GM10248 (cell line): Measurements from ENCODE around the gene FTO.
A peak's percentile ranks its signal among the peaks of the same experiment; 100 is the strongest.

Experiments
- CTCF ChIA-PET: fragments of 300-600 bp; sonication (Branson Sonifier 250); formaldehyde crosslinking; extraction: SDS; loops from one replicate; lab custom pipeline; 2021; ENCODE audit warnings: antibody characterized with exemption; lab: Yijun Ruan, JAX
- POLR2A ChIA-PET: fragments of 350-650 bp; sonication (Branson Sonifier 250); formaldehyde crosslinking; extraction: SDS; loops from one replicate; lab custom pipeline; 2020; ENCODE audit warnings: antibody characterized with exemption; lab: Yijun Ruan, JAX
- DNase-seq: peaks from one replicate; pipeline ENCODE4 v3.0.0; 2012; ENCODE audit errors: extremely low spot score
- TF ChIP-seq, protein P1 (sequence below): IDR thresholded peaks from 2 replicates; pipeline ENCODE4 v1.5.1; 2012; ENCODE audit warnings: mild to moderate bottlenecking, low read depth; ENCODE audit errors: extremely low read depth, missing control alignments, control extremely low read depth

The FTO gene

DNA sequence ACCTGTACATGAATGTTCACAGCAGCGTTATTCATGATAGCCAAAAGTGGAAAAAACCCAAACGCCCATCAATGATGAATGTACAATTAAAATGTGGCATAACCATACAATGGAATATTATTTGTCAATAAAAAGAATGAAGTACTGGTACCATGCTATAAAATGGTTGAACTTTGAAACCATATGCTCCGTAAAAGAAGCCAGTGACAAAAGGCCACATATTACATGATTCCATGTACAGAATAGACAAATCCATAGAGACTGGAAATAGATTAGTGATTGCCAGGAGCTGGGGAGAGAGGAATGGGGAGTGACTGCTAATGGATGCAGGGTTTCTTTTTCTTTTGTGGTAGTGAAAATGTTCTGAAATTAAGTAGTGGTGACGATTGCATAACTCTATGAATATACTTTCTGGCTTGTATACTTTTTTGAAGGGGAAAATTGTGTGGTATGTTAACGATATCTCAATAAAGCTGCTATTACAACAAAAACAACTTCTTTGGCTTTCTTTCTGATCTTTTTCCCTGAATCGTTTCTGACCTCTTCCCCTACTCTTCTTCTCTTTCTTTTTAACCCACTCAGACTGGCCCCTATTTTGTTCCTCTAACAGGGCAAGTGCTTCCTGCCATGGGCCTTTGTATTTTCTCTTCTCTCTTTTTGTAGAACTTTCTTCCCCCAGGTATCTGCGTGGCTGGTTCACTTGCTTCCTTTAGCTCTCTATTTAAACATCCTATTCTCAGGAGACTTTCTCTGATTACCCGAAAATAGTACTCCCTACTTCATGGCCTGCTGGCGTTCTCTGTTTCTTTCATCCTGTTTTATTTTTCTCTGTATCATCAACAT lies 67.9 kb downstream of the FTO start:
- DNase-seq = no peak
- TF ChIP-seq, protein P1, sequence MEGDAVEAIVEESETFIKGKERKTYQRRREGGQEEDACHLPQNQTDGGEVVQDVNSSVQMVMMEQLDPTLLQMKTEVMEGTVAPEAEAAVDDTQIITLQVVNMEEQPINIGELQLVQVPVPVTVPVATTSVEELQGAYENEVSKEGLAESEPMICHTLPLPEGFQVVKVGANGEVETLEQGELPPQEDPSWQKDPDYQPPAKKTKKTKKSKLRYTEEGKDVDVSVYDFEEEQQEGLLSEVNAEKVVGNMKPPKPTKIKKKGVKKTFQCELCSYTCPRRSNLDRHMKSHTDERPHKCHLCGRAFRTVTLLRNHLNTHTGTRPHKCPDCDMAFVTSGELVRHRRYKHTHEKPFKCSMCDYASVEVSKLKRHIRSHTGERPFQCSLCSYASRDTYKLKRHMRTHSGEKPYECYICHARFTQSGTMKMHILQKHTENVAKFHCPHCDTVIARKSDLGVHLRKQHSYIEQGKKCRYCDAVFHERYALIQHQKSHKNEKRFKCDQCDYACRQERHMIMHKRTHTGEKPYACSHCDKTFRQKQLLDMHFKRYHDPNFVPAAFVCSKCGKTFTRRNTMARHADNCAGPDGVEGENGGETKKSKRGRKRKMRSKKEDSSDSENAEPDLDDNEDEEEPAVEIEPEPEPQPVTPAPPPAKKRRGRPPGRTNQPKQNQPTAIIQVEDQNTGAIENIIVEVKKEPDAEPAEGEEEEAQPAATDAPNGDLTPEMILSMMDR = no peak
- CTCF ChIA-PET = interaction anchor here (2.5 to 6.8 kb wide), 2 partner anchors 12 to 16 kb away, joined by 12 to 36 read pairs; no protein-coding TSS in a partner anchor
- POLR2A ChIA-PET = no interaction called here

GRCh38 chr16:53773150-53773846 lies 69.3 kb downstream of the FTO start:
- TF ChIP-seq, protein P1 = peak; percentile 63
- DNase-seq = peak; percentile 29
- ChIA-PET POLR2A (interaction anchor here (0.6 kb wide), 1 partner anchor 10 kb away, joined by 3 read pairs; no protein-coding TSS in a partner anchor), CTCF (interaction anchor here (0.9 to 6.8 kb wide), 8 partner anchors 11 to 1183 kb away, joined by 3 to 36 read pairs (median 3); no protein-coding TSS in a partner anchor)

GRCh38 chr16:53773881-53774280 lies 69.9 kb downstream of the FTO start:
- TF ChIP-seq, protein P1 = no peak
- ChIA-PET POLR2A (interaction anchor here (0.6 kb wide), 1 partner anchor 9 kb away, joined by 3 read pairs; no protein-coding TSS in a partner anchor), CTCF (interaction anchor here (0.9 to 6.8 kb wide), 8 partner anchors 10 to 176 kb away, joined by 3 to 36 read pairs (median 3); no protein-coding TSS in a partner anchor)
- DNase-seq = no peak

- TF ChIP-seq, protein P1 = no peak
- DNase-seq = no peak
- ChIA-PET CTCF (interaction anchor here (0.9 to 6.8 kb wide), 6 partner anchors 8 to 116 kb away, joined by 3 to 36 read pairs (median 6); no protein-coding TSS in a partner anchor), POLR2A (no interaction called here)
Observed at GRCh38 chr16:53775106-53775820, 71.3 kb downstream of the FTO start.

- DNase-seq = no peak
- TF ChIP-seq, protein P1 = no peak
- POLR2A ChIA-PET = no interaction called here
- CTCF ChIA-PET = interaction anchor here (0.9 to 6.8 kb wide), 7 partner anchors 8 to 182 kb away, joined by 3 to 36 read pairs (median 3); no protein-coding TSS in a partner anchor
Observed at GRCh38 chr16:53775821-53776431, 72.0 kb downstream of the FTO start.

GRCh38 chr16:53779186-53779585 lies 75.2 kb downstream of the FTO start:
- DNase-seq = no peak
- TF ChIP-seq, protein P1 = no peak
- ChIA-PET POLR2A (no interaction called here), CTCF (no interaction called here)
